T-cell (primary cell): ENCODE measurements around the gene HOXA9. TPM values are rescaled to one million over a fixed set of nuclear protein-coding genes. Genes with fewer than 3 reads are reported as not detected.

Source experiments
- ATAC-seq, 4 experiments: fragments of 200-7000 bp in 3 of 4; fragments of 150-1000 bp in 1 of 4; cut with Tn5 transposase; replicated peaks in 1 of 4; 1 replicate in 3 of 4; 2 replicates in 1 of 4; pipeline ENCODE4 v1.10.0; 2021; ENCODE audit warnings: moderate library complexity in 3 of 4, mild to moderate bottlenecking in 2 of 4, moderate number of reproducible peaks in 1 of 4
- CTCF ChIA-PET, 2 donors: fragments of 300-600 bp; sonication (Branson Sonifier 250); formaldehyde crosslinking; loops; one replicate each; lab custom pipeline; 2022; ENCODE audit warnings: antibody characterized with exemption in 2 of 2; lab: Charles Lee
- POLR2A ChIA-PET, 2 donors: fragments of 300-600 bp; sonication (Branson Sonifier 250); formaldehyde crosslinking; loops; one replicate each; lab custom pipeline; 2022; ENCODE audit warnings: antibody characterized with exemption in 2 of 2; lab: Charles Lee
- DNase-seq, 35 experiments: peaks; one replicate each; pipeline versions ENCODE4 v3.0.0 to v3.0.0-alpha.2; 2013 to 2023
- H3K27ac ChIP-seq: one replicate; pipeline ENCODE4 v1.5.1; 2013; ENCODE audit warnings: low read length
- H3K27me3 ChIP-seq, 2 experiments: replicated peaks in 1 of 2; 1 replicate in 1 of 2; 2 replicates in 1 of 2; pipeline versions ENCODE4 v1.6.1 to v1.7.0; 2013; ENCODE audit warnings: low read length in 1 of 2, mixed read lengths in 1 of 2; ENCODE audit not compliant: control insufficient read depth in 2 of 2, insufficient read depth in 2 of 2; ENCODE audit errors: extremely low read depth in 1 of 2
- H3K36me3 ChIP-seq, 2 donors: 1 replicate in 1 of 2; 2 replicates in 1 of 2; pipeline versions ENCODE4 v1.6.1 to v1.7.0; 2013; ENCODE audit warnings: low read length in 1 of 2; ENCODE audit not compliant: control insufficient read depth in 2 of 2, insufficient read depth in 1 of 2; ENCODE audit errors: extremely low read depth in 1 of 2
- H3K4me1 ChIP-seq, 2 experiments: 1 replicate in 1 of 2; 2 replicates in 1 of 2; pipeline versions ENCODE4 v1.6.1 to v1.7.0; 2013; ENCODE audit warnings: low read length in 2 of 2, mixed read lengths in 1 of 2; ENCODE audit not compliant: insufficient read depth in 2 of 2, control insufficient read depth in 1 of 2; ENCODE audit errors: extremely low read depth in 1 of 2
- H3K4me3 ChIP-seq, 2 donors: 1 replicate in 1 of 2; 2 replicates in 1 of 2; pipeline versions ENCODE4 v1.5.1 to v1.7.0; 2013; ENCODE audit warnings: mild to moderate bottlenecking in 2 of 2, low read length in 1 of 2, moderate library complexity in 1 of 2; ENCODE audit not compliant: control insufficient read depth in 1 of 2; ENCODE audit errors: extremely low read depth in 1 of 2
- H3K9me3 ChIP-seq: 2 replicates; pipeline ENCODE4 v1.7.0; 2013
- H3K27ac Mint-ChIP-seq, 2 donors: one replicate each; pipeline ENCODE4 v1.8.0; 2020 to 2021; ENCODE audit warnings: mild to moderate bottlenecking in 2 of 2, mixed read lengths in 2 of 2
- H3K27me3 Mint-ChIP-seq, 2 donors: one replicate each; pipeline ENCODE4 v1.8.0; 2021 to 2022; ENCODE audit warnings: mixed read lengths in 2 of 2
- H3K36me3 Mint-ChIP-seq: one replicate; pipeline ENCODE4 v1.8.0; 2021; ENCODE audit warnings: mixed read lengths
- H3K4me1 Mint-ChIP-seq, 3 donors: one replicate each; pipeline ENCODE4 v1.8.0; 2020 to 2022; ENCODE audit warnings: mixed read lengths in 3 of 3, mild to moderate bottlenecking in 1 of 3
- H3K4me3 Mint-ChIP-seq, 3 donors: one replicate each; pipeline ENCODE4 v1.8.0; 2020 to 2022; ENCODE audit warnings: mild to moderate bottlenecking in 3 of 3, mixed read lengths in 3 of 3, moderate library complexity in 3 of 3
- H3K9me3 Mint-ChIP-seq, 3 donors: one replicate each; pipeline ENCODE4 v1.8.0; 2020 to 2022; ENCODE audit warnings: mixed read lengths in 3 of 3
- WGBS: methylation state at CpG from one replicate; pipeline ENCODE4 v1.1.5; 2013; ENCODE audit warnings: missing lambda C conversion rate; ENCODE audit not compliant: insufficient coverage; 5-methylcytosine and 5-hydroxymethylcytosine counted together
- total RNA-seq, 35 experiments: library from RNA in 6 of 35; stranded (reverse) in 6 of 35; fragments of 120-200 nt in 1 of 35; gene quantifications; one replicate each; pipeline versions ENCODE4 v1.2.1 to v1.2.4 and lab custom pipeline; 2013 to 2026

The HOXA9 gene
- total RNA-seq, 5 donors from 2014 or later (not counting 1 experiment from before 2014, with no cell fraction given): 0.57 to 0.95 (median 0.79) TPM

GRCh38 chr7:27168265-27168947 is 3.1 kb upstream of the HOXA9 start:
- peak in 1 of 4 experiments; percentile 44 for ATAC-seq
- Histone ChIP-seq H3K27ac (no peak overlapping the region), H3K4me1 (peaks cover 10 to 78% of the 10 kb centered on the region in 2 experiments), H3K27me3 (peaks cover 17 to 92% of the 10 kb centered on the region in 2 experiments), H3K9me3 (no peaks in the 10 kb centered on the region), H3K4me3 (no peak overlapping the region), H3K36me3 (no peaks in the 10 kb centered on the region)
- H3K27me3 Mint-ChIP-seq: peaks cover 62 to 80% of the 10 kb centered on the region in 2 donors
- POLR2A ChIA-PET: interaction anchor here in 1 of 2 donors (0.6 kb wide), 1 partner anchor 488 kb away, joined by 4 read pairs; no protein-coding TSS in a partner anchor
- WGBS: 23% methylated on average over 16 of the region's 25 CpGs
- CTCF ChIA-PET: interaction anchor here (0.6 to 1.2 kb wide), 3 partner anchors 12 to 30 kb away, joined by 3 read pairs; no protein-coding TSS in a partner anchor
- no peaks in the 10 kb centered on the region for H3K9me3 Mint-ChIP-seq
- H3K27ac Mint-ChIP-seq: peak overlapping the region in 1 of 2 donors; percentile 73
- DNase-seq: peak in 4 of 35 experiments; percentile 22 to 60 (median 28)
- no peaks in the 10 kb centered on the region for H3K36me3 Mint-ChIP-seq
- H3K4me3 Mint-ChIP-seq: peak overlapping the region in 1 of 3 donors; percentile 74
- peaks cover 36 to 44% (median 42%) of the 10 kb centered on the region in 3 donors for H3K4me1 Mint-ChIP-seq

DNA sequence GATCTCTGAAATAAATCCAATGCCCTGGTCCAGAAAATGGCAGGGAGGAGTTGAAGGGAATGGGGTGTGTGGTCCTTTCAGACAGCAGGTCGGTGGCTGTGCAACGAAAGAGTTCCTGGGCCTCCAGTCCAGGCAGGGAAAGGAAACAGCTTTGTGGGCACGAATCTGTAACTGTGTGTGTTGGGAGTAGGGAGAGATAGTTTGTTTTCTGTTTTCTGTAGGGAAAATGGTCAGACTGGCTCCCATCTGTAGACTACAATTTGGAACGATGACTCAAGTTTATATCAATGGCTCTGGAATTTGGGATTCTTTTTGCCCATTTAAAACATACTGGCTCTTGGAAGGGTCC is 2.6 kb upstream of the HOXA9 start:
- peaks cover 36 to 44% (median 42%) of the 10 kb centered on the region in 3 donors for H3K4me1 Mint-ChIP-seq

DNA sequence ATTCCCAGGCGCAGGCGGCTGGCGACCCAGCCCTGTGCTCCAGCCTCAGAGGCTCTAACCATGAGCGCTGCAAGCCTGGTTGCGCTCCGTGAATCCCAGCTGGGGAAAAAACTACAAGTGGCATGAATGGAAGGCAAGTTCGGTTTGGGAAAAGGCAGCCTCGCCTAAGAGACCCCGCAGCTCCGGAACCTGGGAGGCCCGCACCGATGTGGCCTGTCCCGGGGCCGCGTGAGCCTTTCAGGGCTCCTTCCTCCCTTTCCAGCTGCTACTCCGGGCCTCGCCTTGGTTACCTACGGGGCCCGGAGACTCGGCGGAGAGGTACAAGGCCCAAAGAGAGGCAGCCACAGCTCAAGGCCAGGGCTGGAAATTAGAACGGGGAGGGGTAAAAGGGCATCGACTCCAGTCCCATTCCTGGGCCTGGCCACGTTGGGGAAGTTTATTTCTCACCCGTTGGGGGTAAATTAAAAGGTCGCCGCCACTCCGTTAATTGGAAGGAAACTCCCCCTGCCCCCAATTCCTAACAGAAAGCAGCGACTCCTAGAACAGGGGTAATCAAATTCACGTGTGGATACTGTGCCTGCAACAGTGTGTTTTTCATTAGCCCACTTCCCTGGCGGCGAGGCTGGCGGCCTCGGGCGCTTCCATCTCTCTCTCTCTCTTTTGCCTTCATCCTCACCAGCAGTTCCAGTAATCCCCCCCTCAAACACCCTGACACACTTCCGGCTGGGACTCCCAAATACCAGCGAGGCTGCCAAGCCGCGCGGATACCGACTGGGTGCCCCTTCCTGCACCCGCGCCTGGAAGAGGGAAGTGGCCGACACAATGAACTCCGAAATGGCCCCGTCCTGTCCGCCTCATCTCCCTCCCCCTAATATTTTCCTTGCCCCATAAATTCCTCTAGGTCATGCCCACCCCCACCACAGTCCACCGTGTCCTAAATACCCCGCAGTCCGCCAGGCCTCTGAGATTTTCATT is 1.5 kb upstream of the HOXA9 start:
- Mint-ChIP-seq H3K4me3 (peak overlapping the region in 2 of 3 donors; percentile 13 to 58), H3K4me1 (peaks cover 28 to 37% (median 34%) of the 10 kb centered on the region in 3 donors), H3K27me3 (peaks cover 66 to 85% of the 10 kb centered on the region in 2 donors), H3K9me3 (no peaks in the 10 kb centered on the region), H3K36me3 (no peaks in the 10 kb centered on the region), H3K27ac (peak overlapping the region in 1 of 2 donors; percentile 83)
- ATAC-seq (no peak), DNase-seq (no peak)
- no peak overlapping the region for H3K27ac ChIP-seq
- no peaks in the 10 kb centered on the region for H3K36me3 ChIP-seq
- no peaks in the 10 kb centered on the region for H3K9me3 ChIP-seq
- WGBS: 12% methylated on average over 35 of the region's 50 CpGs
- peaks cover 4 to 64% of the 10 kb centered on the region in 2 experiments for H3K4me1 ChIP-seq
- peak overlapping the region in 1 of 2 donors; percentile 28 for H3K4me3 ChIP-seq
- ChIA-PET CTCF (no interaction called here), POLR2A (no interaction called here)
- peaks cover 15 to 85% of the 10 kb centered on the region in 2 experiments for H3K27me3 ChIP-seq

More for the DNA sequence above, 2.6 kb upstream of the HOXA9 start:
- Mint-ChIP-seq H3K36me3 (no peaks in the 10 kb centered on the region), H3K9me3 (no peaks in the 10 kb centered on the region), H3K27me3 (peaks cover 67 to 84% of the 10 kb centered on the region in 2 donors), H3K27ac (peak overlapping the region in 1 of 2 donors; percentile 73), H3K4me3 (peak overlapping the region in 1 of 3 donors; percentile 74)
- H3K36me3 ChIP-seq: no peaks in the 10 kb centered on the region
- H3K9me3 ChIP-seq: no peaks in the 10 kb centered on the region
- H3K4me3 ChIP-seq: no peak overlapping the region
- DNase-seq (no peak), ATAC-seq (no peak)
- H3K27me3 ChIP-seq: peaks cover 15 to 91% of the 10 kb centered on the region in 2 experiments
- ChIA-PET POLR2A (no interaction called here), CTCF (interaction anchor here in 1 of 2 donors (1.1 to 1.2 kb wide), 2 partner anchors 12 to 31 kb away, joined by 3 read pairs; no protein-coding TSS in a partner anchor)
- H3K4me1 ChIP-seq: peaks cover 7 to 74% of the 10 kb centered on the region in 2 experiments
- 64% methylated on average over 2 of the region's 4 CpGs for WGBS
- no peak overlapping the region for H3K27ac ChIP-seq

GRCh38 chr7:27165996-27166530 is 726 bp upstream of the HOXA9 start:
- Mint-ChIP-seq H3K9me3 (no peaks in the 10 kb centered on the region), H3K27ac (peak overlapping the region in 1 of 2 donors; percentile 74), H3K4me3 (peak overlapping the region in 1 of 3 donors; percentile 58), H3K4me1 (peaks cover 25 to 33% (median 28%) of the 10 kb centered on the region in 3 donors), H3K36me3 (no peaks in the 10 kb centered on the region), H3K27me3 (peaks cover 60 to 82% of the 10 kb centered on the region in 2 donors)
- ATAC-seq (no peak), DNase-seq (no peak)
- WGBS: 5% methylated on average over 46 of the region's 46 CpGs
- H3K27ac ChIP-seq: no peak overlapping the region
- POLR2A ChIA-PET: interaction anchor here in 1 of 2 donors (0.6 kb wide), 1 partner anchor 894 kb away, joined by 4 read pairs; no protein-coding TSS in a partner anchor
- no peaks in the 10 kb centered on the region for H3K9me3 ChIP-seq
- H3K4me3 ChIP-seq: peak overlapping the region in 1 of 2 donors; percentile 65
- H3K36me3 ChIP-seq: no peaks in the 10 kb centered on the region
- peaks cover 13 to 85% of the 10 kb centered on the region in 2 experiments for H3K27me3 ChIP-seq
- CTCF ChIA-PET: interaction anchor here in 1 of 2 donors (1.1 kb wide), 1 partner anchor 16 kb away, joined by 3 read pairs; no protein-coding TSS in a partner anchor
- H3K4me1 ChIP-seq: peaks cover 4 to 62% of the 10 kb centered on the region in 2 experiments

GRCh38 chr7:27164367-27165088 is 809 bp downstream of the HOXA9 start:
- POLR2A ChIA-PET: no interaction called here

More at GRCh38 chr7:27164367-27165088, 809 bp downstream of the HOXA9 start:
- peaks cover 4 to 68% of the 10 kb centered on the region in 2 experiments for H3K4me1 ChIP-seq
- H3K4me3 ChIP-seq: peak overlapping the region in 1 of 2 donors; percentile 65
- no peaks in the 10 kb centered on the region for H3K9me3 ChIP-seq
- H3K36me3 ChIP-seq: no peaks in the 10 kb centered on the region
- DNase-seq: no peak
- peaks cover 29 to 34% (median 34%) of the 10 kb centered on the region in 3 donors for H3K4me1 Mint-ChIP-seq
- H3K27me3 ChIP-seq: peaks cover 11 to 90% of the 10 kb centered on the region in 2 experiments
- no peak for ATAC-seq
- no peaks in the 10 kb centered on the region for H3K36me3 Mint-ChIP-seq
- H3K9me3 Mint-ChIP-seq: no peaks in the 10 kb centered on the region
- peak overlapping the region in 1 of 2 donors; percentile 78 for H3K27ac Mint-ChIP-seq
- peaks cover 54 to 82% of the 10 kb centered on the region in 2 donors for H3K27me3 Mint-ChIP-seq
- peak overlapping the region in 2 of 3 donors; percentile 28 to 31 for H3K4me3 Mint-ChIP-seq
- H3K27ac ChIP-seq: no peak overlapping the region
- 14% methylated on average over 46 of the region's 47 CpGs for WGBS
- CTCF ChIA-PET: no interaction called here
